Measurements from ENCODE around the gene DDX5.
A peak's percentile ranks its signal among the peaks of the same experiment; 100 is the strongest.
"Not testable (repeated sequence)": the region's sequence is repeated elsewhere in the genome, so short reads cannot be mapped to it uniquely, and the experiment has no call there.

The DDX5 gene

DNA sequence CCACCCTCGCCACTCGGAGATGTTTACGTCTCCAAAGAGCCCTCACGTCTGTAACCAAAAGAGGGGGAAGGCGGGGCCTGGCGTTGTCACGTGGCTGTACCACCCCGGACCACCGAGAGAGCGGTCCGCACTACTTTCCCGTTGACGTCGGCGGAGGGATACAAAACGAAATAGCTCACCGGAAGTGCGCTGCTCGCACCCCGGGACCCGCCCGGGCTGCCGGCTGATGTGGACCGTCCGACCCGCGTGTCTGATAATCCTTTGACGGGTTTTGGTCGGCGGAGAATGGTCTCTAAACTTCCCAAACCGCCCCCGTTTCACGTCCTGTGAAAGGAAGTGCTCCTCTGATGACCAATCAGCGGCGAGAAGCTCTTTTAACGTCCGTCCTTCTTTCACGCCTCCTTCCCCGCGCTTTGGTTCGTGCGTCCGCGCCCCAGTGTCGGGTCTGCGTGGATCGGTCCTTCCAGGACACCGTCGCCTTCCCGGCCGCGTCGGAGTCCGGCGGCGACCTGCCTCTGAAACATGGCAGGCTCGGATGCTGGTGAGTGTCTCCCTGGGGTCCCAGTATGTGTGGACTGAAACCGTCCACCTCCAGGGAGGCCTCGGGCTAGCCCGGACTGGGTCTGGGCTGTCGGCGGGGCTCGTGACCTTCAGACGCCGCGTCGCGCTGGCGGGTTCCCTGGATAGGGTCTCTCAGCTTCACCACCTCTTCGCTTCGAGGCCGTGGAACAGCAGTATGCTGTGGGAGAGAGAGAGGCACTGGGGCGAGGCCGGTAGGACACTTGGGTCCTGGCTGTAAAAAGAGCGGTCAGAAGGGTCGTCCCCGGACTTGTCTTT lies 705 bp upstream of the DDX5 start, which contains the start of gene CEP95:
Gene CEP95, plus strand, starts transcription at position 402 of the 837 bp plus-strand sequence. Its CDS starts 121 bp downstream, at position 523.
- DNase-seq, result peak; percentile 92

DNA sequence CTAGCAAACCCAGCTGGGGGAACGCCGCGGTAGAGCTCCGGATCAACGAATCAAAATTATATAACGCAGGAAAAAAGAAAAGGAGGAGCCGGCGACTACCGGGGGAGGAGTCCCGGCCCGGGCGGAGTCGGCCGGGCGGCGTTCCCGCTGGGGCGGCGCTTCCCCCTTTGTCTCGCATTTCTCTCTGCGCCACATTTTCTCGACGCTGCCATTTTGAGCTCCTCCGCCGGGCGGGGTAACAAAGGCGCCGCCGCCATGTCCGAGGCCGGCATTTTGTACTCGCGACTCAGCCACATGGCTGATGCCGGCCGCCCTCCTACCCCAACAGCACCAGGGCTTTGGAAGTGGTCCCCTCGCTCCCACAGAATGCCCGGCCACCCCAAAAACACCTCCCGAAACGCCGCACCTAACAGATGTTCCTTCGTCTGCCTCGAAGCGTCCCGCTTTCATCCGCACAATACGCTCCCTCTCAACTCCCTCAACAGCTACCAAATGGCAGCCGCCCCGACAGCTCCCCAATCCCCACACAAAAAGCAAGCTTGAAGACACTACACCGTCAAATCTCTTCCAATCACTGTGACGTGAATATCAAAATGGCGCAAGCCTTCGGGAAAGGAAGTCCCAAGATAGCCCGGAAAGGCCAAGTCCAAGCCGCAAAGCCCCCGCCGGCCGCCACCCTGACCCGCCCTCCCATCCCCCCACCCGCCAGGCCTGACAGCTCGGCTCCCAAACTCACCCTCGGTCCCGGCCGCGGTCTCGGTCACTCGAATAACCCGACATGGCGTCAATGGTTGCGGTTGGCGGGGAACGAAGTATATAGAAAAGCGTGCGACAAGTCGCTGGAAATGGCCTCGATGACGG lies 519 bp downstream of the DDX5 start:
- peak; percentile 67 for DNase-seq

DNA sequence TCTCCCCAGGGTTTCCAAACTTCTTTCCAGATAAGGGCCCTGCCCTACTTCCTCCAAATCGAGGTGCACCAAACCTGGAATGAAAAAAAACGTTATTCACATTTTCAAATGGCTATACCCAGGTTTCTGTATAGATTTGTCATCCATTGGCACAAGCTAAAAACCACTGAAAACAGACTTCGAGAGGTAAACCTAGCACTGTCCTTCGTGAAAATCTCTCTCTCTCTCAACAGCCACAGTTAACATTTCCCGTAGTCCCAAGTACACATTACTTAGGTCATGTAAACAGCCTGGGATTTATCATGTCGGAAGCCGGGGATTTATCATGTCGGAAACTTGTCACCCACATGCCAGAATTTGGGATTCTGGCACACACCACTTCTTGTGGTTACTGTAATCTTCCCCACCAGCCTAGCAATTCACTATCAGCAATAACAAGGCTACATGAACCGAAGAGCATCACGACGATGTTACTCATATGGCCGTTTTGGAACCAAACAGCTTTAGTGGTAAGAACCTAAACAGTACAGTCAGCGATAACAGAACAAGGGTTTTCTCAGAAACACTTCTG lies 1.2 kb downstream of the DDX5 start:
- no peak for DNase-seq

DNA sequence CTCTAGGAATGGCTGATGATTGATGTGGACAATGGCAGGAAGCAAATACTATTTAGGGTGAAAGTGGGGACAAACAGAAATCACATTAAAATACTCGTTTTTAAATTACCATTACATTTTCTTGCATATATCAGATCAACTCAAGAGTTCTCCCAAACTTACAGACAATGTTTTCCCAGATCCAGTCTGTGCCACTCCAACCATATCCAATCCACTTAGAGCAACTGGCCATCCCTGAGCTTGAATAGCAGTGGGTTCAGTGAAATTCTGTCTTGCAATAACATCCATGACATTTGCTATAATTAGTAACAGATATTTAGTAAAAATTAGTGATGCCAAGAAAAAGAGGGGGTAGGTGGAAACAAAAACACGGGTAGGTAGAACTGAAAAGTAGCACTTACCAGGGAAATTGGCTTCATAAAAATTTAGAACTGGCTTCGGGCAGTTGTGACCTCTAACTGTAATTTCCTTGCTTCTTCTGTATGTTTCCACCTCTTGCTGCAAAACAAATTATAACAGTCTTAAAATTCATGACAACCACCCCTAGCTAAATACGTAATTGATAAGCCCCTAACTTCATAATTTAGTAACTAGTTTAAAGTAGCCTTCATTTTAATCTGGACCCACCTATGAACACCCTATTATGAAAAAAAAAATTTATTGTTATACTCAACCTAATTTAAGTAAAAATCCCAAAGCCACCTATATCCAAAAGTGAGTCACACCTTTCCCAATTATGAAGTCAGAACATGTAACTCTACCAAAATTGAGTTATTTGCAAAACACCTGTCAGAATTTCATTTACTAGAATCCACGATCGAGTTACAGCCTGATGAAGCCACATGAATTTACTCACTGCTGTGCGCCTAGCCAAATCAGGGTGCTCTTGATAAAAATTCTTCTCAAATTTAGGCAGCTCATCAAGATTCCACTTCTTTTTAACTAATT lies 2.0 kb downstream of the DDX5 start:
- DNase-seq, result no peak

- no peak for DNase-seq
Measured at GRCh38 chr17:64503341-64503740, 2.7 kb downstream of the DDX5 start.

GRCh38 chr17:64502809-64503208 lies 3.3 kb downstream of the DDX5 start:
- DNase-seq, result no peak

DNA sequence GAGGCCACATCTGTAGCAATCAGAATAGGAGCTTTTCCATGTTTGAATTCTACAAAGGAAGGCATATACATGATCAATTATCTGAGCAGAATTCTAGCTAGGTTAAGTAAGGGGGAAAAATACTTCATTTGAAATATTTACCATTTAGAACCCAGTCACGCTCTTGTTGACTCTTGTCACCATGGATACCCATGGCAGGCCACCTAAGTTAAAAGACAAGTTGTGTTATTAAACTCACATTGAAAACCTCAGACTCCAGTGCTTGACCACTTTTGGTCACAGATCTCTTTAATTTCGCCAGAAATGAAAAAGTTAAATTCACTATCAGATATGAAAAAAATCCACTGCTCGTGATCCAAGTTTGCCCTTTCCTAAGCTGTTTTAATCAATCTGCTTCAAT lies 4.1 kb downstream of the DDX5 start:
- DNase-seq, result no peak

- no peak for DNase-seq
Measured at GRCh38 chr17:64500862-64501765, 5.0 kb downstream of the DDX5 start.

- no peak for DNase-seq
Measured at GRCh38 chr17:64500487-64500859, 5.6 kb downstream of the DDX5 start.

DNA sequence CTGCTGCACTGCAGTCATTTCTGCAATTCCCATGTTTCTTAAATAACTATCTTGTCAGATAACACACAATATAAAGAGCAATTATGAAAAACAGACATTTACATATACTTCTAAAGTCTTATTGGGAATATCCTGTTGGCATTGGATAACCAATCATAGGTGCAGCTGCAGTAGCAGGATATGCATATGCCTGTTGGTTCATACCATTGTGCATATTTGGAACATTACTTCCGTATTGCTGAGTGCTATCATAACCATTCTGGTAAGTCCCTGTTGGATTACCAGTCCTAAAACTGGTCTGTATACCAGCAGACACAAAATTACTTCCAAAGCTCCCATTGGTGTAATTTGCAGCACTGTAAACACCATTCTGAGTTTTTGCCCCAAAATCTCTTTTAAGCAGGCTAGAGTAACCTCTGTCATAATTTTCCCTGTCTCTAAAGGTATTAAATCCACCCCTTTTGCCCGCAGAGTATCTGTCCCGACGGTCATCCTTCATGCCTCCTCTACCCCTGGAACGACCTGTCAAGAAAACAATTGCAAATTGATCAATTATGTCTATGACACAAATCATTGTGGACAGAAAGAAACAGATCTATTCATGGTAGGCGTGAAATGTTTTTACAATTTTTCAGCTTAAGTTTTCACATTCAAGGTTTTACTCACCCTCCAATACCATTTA lies 6.1 kb downstream of the DDX5 start:
- no peak for DNase-seq

DNA sequence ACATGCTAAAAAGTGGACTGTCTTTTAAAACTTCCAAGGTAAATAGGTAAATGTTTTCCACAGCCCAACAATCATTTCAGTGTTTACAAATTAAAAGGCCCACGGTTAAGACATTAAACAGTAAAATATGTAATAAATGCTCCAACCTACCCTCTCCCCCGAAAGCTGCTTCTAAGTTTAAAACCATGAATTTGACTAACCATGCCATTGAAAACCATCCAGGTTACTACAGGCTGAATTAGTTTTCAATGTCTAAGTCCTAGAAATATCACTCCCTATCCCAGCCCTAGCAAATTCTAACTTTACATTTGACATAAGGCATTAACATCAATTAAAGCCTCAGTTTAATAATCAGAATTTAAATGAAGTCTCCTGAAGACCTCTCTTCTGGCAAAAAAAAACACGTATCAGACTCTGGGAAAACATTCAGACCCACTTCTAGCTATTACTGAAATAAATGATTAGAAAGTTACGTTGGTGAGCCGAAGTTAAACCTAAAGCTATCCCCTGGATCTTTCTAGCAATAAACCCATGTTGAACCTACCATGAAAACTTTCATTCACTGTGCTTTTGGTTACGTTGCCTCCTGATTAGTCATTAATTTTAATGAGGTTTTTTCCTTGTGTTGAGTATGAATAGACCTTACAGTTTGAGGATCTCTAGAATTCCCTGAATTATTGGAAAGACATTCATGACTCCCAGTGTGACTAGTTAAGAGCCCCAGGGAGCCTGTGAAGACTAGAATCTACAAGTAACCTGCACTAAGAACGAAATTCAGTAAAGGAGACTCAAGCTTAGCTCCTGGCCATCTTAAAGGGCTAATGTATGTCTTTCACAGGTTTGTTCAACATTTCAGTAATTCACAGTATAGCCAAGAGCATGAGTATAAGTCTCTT lies 7.5 kb downstream of the DDX5 start:
- DNase-seq, result no peak

GRCh38 chr17:64497565-64498035 lies 8.5 kb downstream of the DDX5 start:
- DNase-seq, result no peak

DNA sequence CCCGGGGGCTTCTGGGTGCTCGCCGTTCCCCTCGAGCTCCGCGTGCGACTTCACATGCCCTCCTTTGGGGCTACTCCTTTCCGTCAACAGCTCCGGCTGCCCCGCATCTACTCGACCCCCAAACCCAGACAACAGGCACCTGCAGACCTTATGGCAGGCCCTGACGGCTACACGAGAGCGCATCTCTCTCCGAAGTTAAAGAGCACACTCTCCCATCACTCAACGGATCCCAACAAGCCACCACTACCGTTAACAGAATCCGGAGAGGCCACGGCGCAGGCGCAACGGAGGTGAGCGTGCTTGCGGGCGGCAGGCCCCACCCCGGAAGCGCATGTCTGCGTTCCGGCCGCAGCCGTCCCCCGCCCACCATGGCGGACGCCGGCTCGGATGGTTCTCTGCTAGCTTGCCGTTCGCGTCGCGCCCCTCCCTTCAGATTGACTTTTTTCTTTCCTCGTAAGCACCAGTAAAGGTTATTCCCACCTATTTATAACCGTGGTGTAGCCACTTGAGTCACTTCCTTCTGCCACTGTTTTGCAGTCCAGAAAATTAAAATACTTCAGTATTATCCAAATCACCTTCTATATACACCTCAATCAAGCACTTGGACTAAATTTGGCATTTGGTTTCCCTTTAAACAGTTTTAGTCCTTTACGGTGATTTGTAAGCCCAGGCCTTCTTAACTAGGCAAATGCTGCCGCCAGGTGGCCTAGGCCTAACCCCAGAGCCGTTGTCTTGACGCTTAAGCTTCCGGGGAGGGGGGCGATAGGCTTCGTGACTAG lies 9.1 kb downstream of the DDX5 start, which contains the start of gene POLG2:
Gene POLG2, minus strand, starts transcription at position 269 of the 779 bp plus-strand sequence. Its CDS starts 86 bp downstream, at position 183.
- DNase-seq, result peak; percentile 91

DNA sequence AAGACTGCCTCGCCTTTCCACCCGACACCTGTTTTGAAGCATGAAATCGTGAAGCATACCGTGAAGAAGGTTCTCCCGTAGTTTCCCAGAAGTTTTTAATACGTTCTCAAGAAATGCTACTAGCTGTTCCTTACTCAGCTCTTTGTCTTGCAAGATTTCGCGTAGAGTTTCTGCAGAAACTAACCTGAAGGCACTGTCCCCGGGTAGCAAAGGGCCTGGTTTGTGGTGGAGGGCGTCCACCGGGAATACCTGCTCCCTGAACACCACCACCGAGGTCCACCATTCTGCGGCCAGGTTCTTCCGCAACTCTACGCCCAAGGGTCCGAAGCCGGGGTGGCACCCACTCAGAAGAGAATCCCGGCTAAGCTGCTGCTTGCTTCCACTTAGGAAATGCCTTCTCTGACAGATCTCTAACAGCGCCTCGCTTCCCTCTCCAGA lies 9.7 kb downstream of the DDX5 start:
- no peak for DNase-seq

GRCh38 chr17:64495300-64495699 lies 10.8 kb downstream of the DDX5 start:
- DNase-seq, result not testable (repeated sequence)

- no peak for DNase-seq
Measured at GRCh38 chr17:64494121-64494520, 12.0 kb downstream of the DDX5 start.

GRCh38 chr17:64492481-64493109 lies 13.5 kb downstream of the DDX5 start:
- peak; percentile 36 for DNase-seq

GRCh38 chr17:64491994-64492393 lies 14.1 kb downstream of the DDX5 start:
- DNase-seq, result no peak
